ENCODE results near the gene WEE1. TPM values are rescaled to one million over a fixed set of nuclear protein-coding genes. Genes with fewer than 3 reads are reported as not detected.
A peak's percentile ranks its signal among the peaks of the same experiment; 100 is the strongest.
"Not testable (repeated sequence)": the region's sequence is repeated elsewhere in the genome, so short reads cannot be mapped to it uniquely, and the experiment has no call there.

Gene WEE1
- total RNA-seq, 1 donor from 2014 or later: 20.4 TPM

DNA sequence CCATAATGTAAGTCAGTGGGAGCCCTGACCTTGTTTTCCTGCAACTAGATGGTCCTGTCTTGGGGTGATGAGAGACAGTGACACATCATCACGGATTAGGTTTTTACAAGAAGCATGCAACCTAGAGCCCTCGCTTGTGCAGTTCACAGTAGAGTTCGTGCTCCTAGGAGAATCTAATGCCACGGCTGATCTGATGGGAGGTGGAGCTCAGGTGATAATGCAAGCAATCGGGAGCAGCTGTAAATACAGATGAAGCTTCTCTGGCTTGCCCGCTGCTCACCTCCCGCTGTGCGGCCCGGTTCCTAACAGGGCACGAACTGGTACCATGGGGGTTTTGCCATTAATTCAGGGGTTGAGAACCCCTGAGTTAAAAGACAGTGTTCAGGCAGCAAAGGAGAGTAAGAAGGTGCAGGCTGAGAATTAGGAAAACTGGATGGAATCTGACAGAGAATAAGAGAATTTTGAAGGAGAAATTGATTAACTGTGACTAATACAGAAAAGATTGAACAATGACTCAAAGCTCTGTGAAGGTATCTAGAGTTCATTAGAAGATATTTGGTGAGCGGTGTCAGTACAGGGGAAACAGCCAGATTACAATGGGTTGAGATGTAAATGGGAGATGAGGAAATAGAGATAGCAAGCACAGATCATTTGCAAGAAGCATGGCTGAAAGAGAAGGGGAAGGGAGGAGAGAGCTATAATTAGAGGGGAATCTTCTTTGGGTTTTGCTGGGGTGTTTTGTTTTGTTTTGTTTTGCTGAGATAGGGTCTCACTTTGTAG, 21.0 kb downstream of the WEE1 start:
- Histone ChIP-seq H3K27me3 (ENCODE audit: control insufficient read depth in 3 of 3, insufficient read depth in 3 of 3, low read length in 3 of 3) (no peaks in the 10 kb centered on the region), H3K9ac (ENCODE audit: low read depth in 1 of 3, low read length in 3 of 3) (no peak overlapping the region), H3K27ac (ENCODE audit: low read depth, low read length) (no peak overlapping the region), H3K9me3 (ENCODE audit: control insufficient read depth in 3 of 3, low read length in 3 of 3) (no peaks in the 10 kb centered on the region), H3K36me3 (ENCODE audit: control insufficient read depth in 3 of 3, insufficient read depth in 3 of 3, low read length in 3 of 3) (peaks cover 0 to 2% (median 0%) of the 10 kb centered on the region in 3 donors), H3K4me1 (ENCODE audit: control insufficient read depth in 3 of 3, insufficient read depth in 3 of 3, low read length in 3 of 3) (no peaks in the 10 kb centered on the region), H3K4me3 (ENCODE audit: low read length in 3 of 3) (no peak overlapping the region)

DNA sequence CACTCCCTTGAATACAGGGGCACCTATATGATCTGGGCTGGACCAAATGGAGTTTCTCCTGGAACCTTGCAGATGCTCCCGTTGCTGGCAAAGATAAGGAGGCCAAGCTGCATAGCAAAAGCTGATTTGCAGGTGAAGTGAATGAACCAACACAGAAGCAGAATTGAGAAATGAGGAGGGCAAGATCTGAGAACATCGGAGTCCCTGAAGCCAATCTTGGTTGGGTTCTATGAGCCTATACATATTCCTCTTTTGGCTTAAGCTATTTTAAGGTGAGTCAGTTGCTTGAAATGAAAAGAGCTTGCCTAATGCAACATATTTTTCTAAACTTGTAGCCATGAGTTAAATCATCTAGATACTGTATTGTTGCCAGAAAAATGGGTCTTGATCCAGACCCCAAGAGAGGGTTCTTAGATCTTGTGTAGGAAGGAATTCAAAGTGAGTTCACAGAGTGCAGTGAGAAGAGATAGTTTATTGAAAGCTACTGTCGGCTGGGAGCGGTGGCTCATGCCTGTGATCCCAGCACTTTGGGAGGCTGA, 23.5 kb downstream of the WEE1 start:
- H3K27me3 ChIP-seq (ENCODE audit: control insufficient read depth in 3 of 3, insufficient read depth in 3 of 3, low read length in 3 of 3): no peaks in the 10 kb centered on the region
- no peak overlapping the region for H3K4me3 ChIP-seq (ENCODE audit: low read length in 3 of 3)
- H3K9me3 ChIP-seq (ENCODE audit: control insufficient read depth in 3 of 3, low read length in 3 of 3): no peaks in the 10 kb centered on the region
- no peaks in the 10 kb centered on the region for H3K36me3 ChIP-seq (ENCODE audit: control insufficient read depth in 3 of 3, insufficient read depth in 3 of 3, low read length in 3 of 3)
- H3K9ac ChIP-seq (ENCODE audit: low read depth in 1 of 3, low read length in 3 of 3): no peak overlapping the region
- H3K4me1 ChIP-seq (ENCODE audit: control insufficient read depth in 3 of 3, insufficient read depth in 3 of 3, low read length in 3 of 3): peaks cover 3 to 9% (median 9%) of the 10 kb centered on the region in 3 donors
- H3K27ac ChIP-seq (ENCODE audit: low read depth, low read length): no peak overlapping the region

DNA sequence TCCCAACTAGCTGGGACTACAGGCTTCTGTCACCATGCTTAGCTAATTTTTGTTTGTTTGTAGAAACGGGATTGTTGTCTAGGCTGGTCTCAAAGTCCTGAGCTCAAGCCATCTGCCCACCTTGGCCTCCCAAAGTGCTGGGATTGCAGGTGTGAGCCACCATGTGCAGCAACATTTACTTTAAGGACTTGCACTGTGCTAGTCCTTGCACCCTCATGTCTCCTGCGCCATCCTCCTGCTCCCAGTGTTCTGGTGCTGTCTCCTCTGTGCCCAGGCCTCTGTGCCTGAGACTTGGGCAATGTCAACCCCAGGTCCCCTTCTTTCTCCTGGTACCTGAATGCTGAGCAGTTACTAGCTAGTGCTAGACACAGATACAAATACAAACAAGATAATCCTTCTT, 26.7 kb downstream of the WEE1 start:
- H3K9me3 ChIP-seq (ENCODE audit: control insufficient read depth in 3 of 3, low read length in 3 of 3): no peaks in the 10 kb centered on the region
- H3K27me3 ChIP-seq (ENCODE audit: control insufficient read depth in 3 of 3, insufficient read depth in 3 of 3, low read length in 3 of 3): no peaks in the 10 kb centered on the region
- H3K4me1 ChIP-seq (ENCODE audit: control insufficient read depth in 3 of 3, insufficient read depth in 3 of 3, low read length in 3 of 3): peaks cover 3 to 9% (median 9%) of the 10 kb centered on the region in 3 donors
- no peak overlapping the region for H3K27ac ChIP-seq (ENCODE audit: low read depth, low read length)
- no peak overlapping the region for H3K9ac ChIP-seq (ENCODE audit: low read depth in 1 of 3, low read length in 3 of 3)
- no peaks in the 10 kb centered on the region for H3K36me3 ChIP-seq (ENCODE audit: control insufficient read depth in 3 of 3, insufficient read depth in 3 of 3, low read length in 3 of 3)
- no peak overlapping the region for H3K4me3 ChIP-seq (ENCODE audit: low read length in 3 of 3)

DNA sequence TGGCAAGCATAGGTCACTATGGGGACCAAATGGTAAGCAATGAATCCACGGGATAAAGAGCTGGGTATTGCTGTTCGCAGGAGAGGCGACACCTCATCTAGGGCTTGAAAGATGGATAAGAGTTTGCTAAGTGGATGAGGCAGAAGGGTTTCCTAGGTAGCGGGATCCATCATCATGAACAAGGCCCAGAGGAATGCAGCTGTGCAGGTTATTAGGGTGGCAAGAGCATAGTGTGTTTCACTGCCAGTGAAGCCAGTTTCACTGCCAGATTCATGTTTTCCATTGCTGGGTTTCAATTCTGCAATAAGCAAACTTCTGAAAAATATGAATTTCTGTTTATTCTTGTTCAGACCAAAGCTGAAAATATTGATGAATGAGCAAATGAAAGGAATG, 27.2 kb downstream of the WEE1 start:
- no peak overlapping the region for H3K27ac ChIP-seq (ENCODE audit: low read depth, low read length)

DNA sequence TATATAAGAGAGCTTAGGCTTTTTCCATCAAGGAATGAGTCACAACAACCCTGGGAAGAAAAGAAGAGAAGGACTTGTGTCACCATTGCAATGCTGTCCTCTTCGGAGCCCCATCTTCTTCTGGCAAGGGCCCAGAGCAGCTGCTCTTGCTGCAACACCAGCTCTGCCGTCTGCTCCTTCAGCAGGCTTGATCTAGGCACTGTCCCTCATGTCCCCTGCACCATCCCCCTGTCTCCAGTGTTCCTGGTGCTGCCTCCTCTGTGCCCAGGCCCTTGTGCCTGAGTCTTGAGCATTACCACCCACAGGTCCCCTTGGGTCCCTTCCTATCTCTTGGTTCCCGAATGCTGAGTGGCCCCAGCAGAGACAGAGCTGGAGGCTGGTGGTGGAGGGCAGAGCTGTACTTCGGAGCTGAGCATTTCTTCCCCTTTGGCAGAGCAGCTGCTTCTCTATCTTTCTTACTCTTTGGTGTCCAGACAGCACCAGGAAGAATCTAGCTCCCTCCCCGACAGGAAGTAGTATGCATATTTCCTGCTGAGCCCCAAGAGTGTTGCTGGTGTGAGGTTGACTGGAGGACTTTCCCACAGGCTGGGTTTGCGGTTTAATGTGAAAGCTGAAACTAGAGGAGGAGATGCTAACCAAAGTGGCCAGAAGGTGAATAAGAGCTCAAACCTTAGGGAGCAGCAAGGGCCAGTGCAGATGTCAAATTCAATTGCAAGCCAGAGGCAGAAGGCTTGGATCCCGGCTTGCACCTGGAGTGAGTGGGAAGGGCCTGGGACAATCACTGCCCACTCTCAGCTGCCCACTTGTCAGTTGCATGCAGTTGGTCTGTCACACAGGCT, 27.8 kb downstream of the WEE1 start:
- H3K27ac ChIP-seq (ENCODE audit: low read depth, low read length): peak overlapping the region; percentile 26
- H3K9ac ChIP-seq (ENCODE audit: low read depth in 1 of 3, low read length in 3 of 3): no peak overlapping the region
- peak overlapping the region in 1 of 3 donors; percentile 49 for H3K4me3 ChIP-seq (ENCODE audit: low read length in 3 of 3)
- H3K9me3 ChIP-seq (ENCODE audit: control insufficient read depth in 3 of 3, low read length in 3 of 3): no peaks in the 10 kb centered on the region
- H3K36me3 ChIP-seq (ENCODE audit: control insufficient read depth in 3 of 3, insufficient read depth in 3 of 3, low read length in 3 of 3): no peaks in the 10 kb centered on the region
- H3K27me3 ChIP-seq (ENCODE audit: control insufficient read depth in 3 of 3, insufficient read depth in 3 of 3, low read length in 3 of 3): no peaks in the 10 kb centered on the region
- H3K4me1 ChIP-seq (ENCODE audit: control insufficient read depth in 3 of 3, insufficient read depth in 3 of 3, low read length in 3 of 3): peaks cover 3 to 9% (median 9%) of the 10 kb centered on the region in 3 donors

More for the DNA sequence above, 27.2 kb downstream of the WEE1 start:
- Histone ChIP-seq H3K36me3 (ENCODE audit: control insufficient read depth in 3 of 3, insufficient read depth in 3 of 3, low read length in 3 of 3) (no peaks in the 10 kb centered on the region), H3K4me3 (ENCODE audit: low read length in 3 of 3) (no peak overlapping the region), H3K9ac (ENCODE audit: low read depth in 1 of 3, low read length in 3 of 3) (no peak overlapping the region), H3K9me3 (ENCODE audit: control insufficient read depth in 3 of 3, low read length in 3 of 3) (no peaks in the 10 kb centered on the region), H3K27me3 (ENCODE audit: control insufficient read depth in 3 of 3, insufficient read depth in 3 of 3, low read length in 3 of 3) (no peaks in the 10 kb centered on the region), H3K4me1 (ENCODE audit: control insufficient read depth in 3 of 3, insufficient read depth in 3 of 3, low read length in 3 of 3) (peaks cover 3 to 9% (median 9%) of the 10 kb centered on the region in 3 donors)

DNA sequence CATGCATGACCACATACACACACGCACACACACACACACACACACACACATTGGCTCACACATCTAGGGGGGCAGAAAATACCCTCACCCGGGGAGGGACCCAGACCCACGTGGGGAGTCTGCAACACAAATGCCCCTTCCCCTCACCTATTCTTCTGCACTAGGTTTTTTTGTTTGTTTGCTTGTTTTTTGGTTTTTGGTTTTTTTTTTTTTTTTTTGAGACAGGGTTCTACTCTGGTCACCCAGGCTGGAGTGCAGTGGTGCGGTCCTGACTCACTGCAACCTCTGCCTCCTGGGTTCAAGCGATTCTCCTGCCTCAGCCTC, 28.4 kb downstream of the WEE1 start:
- H3K4me3 ChIP-seq (ENCODE audit: low read length in 3 of 3): peak overlapping the region in 1 of 3 donors; percentile 49
- H3K36me3 ChIP-seq (ENCODE audit: control insufficient read depth in 3 of 3, insufficient read depth in 3 of 3, low read length in 3 of 3): no peaks in the 10 kb centered on the region
- H3K4me1 ChIP-seq (ENCODE audit: control insufficient read depth in 3 of 3, insufficient read depth in 3 of 3, low read length in 3 of 3): peaks cover 3 to 9% (median 9%) of the 10 kb centered on the region in 3 donors
- no peak overlapping the region for H3K9ac ChIP-seq (ENCODE audit: low read depth in 1 of 3, low read length in 3 of 3)
- no peak overlapping the region for H3K27ac ChIP-seq (ENCODE audit: low read depth, low read length)
- H3K27me3 ChIP-seq (ENCODE audit: control insufficient read depth in 3 of 3, insufficient read depth in 3 of 3, low read length in 3 of 3): no peaks in the 10 kb centered on the region
- no peaks in the 10 kb centered on the region for H3K9me3 ChIP-seq (ENCODE audit: control insufficient read depth in 3 of 3, low read length in 3 of 3)

DNA sequence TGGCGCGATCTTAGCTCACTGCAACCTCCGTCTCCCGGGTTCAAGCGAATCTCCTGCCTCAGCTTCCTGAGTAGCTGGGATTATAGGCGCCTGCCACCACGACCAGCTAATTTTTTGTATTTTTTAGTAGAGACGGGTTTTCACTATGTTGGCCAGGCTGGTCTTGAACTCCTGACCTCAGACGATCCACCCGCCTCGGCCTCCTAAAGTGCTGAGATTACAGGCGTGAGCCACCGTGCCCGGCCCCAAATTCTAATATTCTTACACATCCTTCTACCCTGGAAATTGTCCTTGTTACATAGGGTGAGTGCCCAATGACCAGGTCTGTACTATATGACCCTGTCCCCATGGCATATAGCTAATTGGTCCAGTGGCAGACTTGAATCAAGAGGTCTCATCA, 29.7 kb downstream of the WEE1 start:
- not testable (repeated sequence) for H3K9me3 ChIP-seq (ENCODE audit: control insufficient read depth in 3 of 3, low read length in 3 of 3); H3K4me1 ChIP-seq (ENCODE audit: control insufficient read depth in 3 of 3, insufficient read depth in 3 of 3, low read length in 3 of 3); H3K9ac ChIP-seq (ENCODE audit: low read depth in 1 of 3, low read length in 3 of 3); H3K27me3 ChIP-seq (ENCODE audit: control insufficient read depth in 3 of 3, insufficient read depth in 3 of 3, low read length in 3 of 3); H3K4me3 ChIP-seq (ENCODE audit: low read length in 3 of 3); H3K36me3 ChIP-seq (ENCODE audit: control insufficient read depth in 3 of 3, insufficient read depth in 3 of 3, low read length in 3 of 3); H3K27ac ChIP-seq (ENCODE audit: low read depth, low read length)

DNA sequence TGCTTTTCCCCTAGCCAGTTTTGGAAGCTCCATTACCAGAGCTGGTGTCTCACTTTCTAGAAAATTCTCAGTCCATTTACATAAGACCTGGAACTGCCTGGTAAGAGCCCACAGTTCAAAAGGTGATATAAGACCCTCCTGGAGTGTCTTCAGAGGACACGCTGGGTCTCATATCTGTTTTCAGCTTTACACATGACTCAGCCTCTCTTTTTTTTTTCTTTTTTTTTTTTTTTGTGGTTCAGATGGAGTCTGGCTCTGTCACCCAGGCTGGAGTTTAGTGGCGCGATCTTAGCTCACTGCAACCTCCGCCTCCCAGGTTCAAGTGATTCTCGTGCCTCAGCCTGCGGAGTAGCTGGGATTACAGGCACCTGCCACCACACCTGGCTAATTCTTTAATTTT, 30.7 kb downstream of the WEE1 start:
- no peaks in the 10 kb centered on the region for H3K27me3 ChIP-seq (ENCODE audit: control insufficient read depth in 3 of 3, insufficient read depth in 3 of 3, low read length in 3 of 3)
- no peaks in the 10 kb centered on the region for H3K36me3 ChIP-seq (ENCODE audit: control insufficient read depth in 3 of 3, insufficient read depth in 3 of 3, low read length in 3 of 3)
- H3K9ac ChIP-seq (ENCODE audit: low read depth in 1 of 3, low read length in 3 of 3): no peak overlapping the region
- no peak overlapping the region for H3K27ac ChIP-seq (ENCODE audit: low read depth, low read length)
- H3K4me3 ChIP-seq (ENCODE audit: low read length in 3 of 3): no peak overlapping the region
- H3K4me1 ChIP-seq (ENCODE audit: control insufficient read depth in 3 of 3, insufficient read depth in 3 of 3, low read length in 3 of 3): peaks cover 3 to 9% (median 9%) of the 10 kb centered on the region in 3 donors
- no peaks in the 10 kb centered on the region for H3K9me3 ChIP-seq (ENCODE audit: control insufficient read depth in 3 of 3, low read length in 3 of 3)

DNA sequence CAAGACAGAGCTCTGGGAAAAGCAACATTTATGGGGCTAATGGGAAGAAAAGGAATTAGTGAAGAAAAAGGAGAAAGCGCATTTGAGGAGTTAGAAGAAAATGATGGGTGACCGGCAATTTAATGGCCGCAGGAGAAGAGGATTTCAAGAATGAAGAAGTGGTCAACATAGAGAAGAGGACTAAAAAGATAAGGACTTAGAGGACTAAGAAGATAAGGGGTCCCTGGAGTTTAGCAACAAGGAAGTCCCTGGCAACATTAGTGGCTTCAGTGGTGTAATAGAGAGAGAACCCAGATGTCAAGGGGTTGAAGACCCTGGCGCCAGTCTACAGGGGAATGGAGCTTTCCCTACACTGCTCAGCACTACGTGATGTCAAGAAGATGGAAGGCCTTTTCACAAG, 32.3 kb downstream of the WEE1 start:
- Histone ChIP-seq H3K4me3 (ENCODE audit: low read length in 3 of 3) (no peak overlapping the region), H3K36me3 (ENCODE audit: control insufficient read depth in 3 of 3, insufficient read depth in 3 of 3, low read length in 3 of 3) (no peaks in the 10 kb centered on the region), H3K9me3 (ENCODE audit: control insufficient read depth in 3 of 3, low read length in 3 of 3) (no peaks in the 10 kb centered on the region), H3K27me3 (ENCODE audit: control insufficient read depth in 3 of 3, insufficient read depth in 3 of 3, low read length in 3 of 3) (no peaks in the 10 kb centered on the region), H3K27ac (ENCODE audit: low read depth, low read length) (no peak overlapping the region), H3K9ac (ENCODE audit: low read depth in 1 of 3, low read length in 3 of 3) (no peak overlapping the region), H3K4me1 (ENCODE audit: control insufficient read depth in 3 of 3, insufficient read depth in 3 of 3, low read length in 3 of 3) (peaks cover 3 to 9% (median 9%) of the 10 kb centered on the region in 3 donors)
